GM18907 (cell line): ENCODE data around the gene STK10.
A peak's percentile ranks its signal among the peaks of the same experiment; 100 is the strongest.
"Not testable (repeated sequence)": the region's sequence is repeated elsewhere in the genome, so short reads cannot be mapped to it uniquely, and the experiment has no call there.

Experiments used
- ATAC-seq: cut with Tn5 transposase; IDR thresholded peaks from one replicate; pipeline ENCODE4 v1.9.1; 2021; ENCODE audit warnings: mild to moderate bottlenecking, moderate library complexity; ENCODE audit not compliant: unreplicated experiment

The STK10 gene

DNA sequence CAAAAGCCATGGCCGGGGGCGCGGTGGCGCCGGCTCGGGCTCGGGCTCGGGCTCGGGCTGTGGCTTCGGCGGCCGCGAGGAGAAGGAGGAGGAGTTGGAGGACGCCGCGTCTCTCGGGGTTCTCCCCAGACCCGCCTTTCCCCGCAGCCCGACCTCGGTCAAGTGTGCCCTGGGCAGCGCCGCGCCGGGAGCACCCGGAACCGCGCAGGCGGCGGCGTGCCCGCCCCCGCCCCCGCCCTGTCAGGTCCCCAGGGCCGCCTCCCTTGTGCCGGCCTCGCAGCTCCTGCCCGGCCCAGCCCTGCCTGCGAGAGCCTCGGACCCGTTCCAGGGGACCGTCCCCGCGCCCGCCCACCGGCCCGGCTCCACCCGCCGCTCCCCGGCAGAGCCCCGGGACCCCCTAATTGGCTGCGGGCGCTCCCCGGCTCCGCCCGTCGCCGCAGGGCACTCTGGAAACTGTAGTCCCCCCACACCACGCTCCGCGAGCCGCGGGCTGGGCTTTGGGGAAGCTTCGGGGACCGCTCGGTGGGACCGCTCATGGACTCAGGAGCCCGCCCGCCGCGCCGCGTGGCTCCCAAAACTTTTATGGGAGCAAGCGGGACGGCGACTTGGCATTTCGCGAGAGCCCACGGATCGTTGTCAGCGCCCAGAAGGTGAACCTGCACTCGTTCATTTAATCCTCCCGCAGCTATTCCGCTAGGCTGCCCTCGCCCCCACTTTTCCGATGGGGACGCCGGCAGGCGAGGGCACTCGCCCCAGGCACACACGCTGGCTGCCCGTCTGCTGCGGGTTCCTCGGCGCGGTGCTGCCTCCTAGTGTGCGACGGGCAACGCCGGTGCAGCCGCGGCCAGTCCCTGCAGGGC, at the start of gene STK10:
Gene STK10 (minus strand): TSS at position 192 of the 860 bp plus-strand sequence. CDS start 182 bp downstream, at position 10.
- ATAC-seq: peak; percentile 72

DNA sequence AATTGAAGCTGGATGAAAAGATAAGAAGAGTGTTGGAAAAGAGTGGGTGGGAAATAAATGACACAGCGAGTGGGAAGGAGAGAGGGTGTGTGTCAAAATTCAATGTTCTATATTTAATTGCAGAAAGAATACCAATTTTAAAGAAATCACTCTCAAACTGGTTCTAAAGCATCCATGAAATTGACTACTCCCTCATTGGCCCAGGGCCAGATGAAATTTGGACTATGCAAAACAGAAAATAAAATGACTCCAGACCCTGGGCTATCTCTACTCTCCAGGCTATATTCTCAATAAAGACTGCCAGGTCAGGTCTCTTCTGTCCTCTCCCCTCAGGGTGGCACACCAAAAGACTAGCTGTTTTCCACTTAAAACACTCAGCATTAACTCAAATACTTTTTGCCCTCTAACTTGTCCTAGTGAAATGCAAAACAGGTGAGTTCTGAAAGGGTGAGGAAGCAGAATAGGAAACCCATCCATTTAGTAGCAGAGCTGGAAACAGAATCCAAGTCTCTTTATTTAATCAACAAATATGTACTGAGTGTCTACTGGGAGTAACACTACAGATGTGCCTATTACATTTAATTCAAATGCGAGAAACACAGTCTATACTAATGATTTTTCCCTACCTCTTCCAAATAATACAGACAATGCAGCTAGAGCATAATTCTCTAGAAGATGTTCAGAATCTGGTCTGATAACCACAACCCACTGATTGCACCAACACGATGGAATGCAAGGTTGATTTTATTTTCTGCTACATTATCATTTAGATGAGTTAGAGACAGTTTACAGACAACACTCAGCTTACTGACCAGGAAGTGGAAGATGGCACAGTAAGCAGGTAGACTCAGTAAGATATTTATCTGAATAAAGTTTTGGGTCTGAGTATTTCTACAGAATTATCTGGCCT, 48.1 kb upstream of the STK10 start:
- ATAC-seq: no peak

DNA sequence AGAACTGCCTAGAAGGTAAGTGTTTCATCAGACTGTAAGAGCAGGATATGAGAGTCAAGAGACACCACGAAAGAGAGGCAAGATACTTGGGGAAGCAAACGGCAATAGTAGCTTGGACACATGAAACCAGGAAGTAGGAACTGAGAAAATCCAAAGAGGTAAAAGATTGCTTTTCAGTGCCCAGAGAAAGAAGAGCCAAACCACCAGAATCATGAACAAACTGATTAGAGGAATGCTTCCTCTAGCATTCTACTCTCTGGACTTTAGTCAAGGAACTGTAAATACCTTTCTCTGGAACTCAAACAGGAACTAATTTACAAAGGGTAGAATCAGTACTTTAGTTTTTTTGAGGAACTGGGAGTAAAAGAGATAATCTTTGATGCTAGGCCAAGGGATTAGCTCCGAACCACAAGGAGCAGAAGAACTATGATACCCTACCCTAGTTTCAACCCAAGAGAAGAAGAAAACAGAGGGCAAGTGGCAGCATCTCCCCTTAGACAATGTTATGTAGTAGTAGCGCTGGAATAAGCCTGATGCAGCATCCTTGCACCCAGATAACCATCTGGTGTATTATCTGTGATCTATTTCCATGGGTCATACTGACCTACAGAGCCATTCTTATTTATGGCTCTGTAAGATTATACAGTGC, 47.2 kb upstream of the STK10 start:
- ATAC-seq: peak; percentile 48

DNA sequence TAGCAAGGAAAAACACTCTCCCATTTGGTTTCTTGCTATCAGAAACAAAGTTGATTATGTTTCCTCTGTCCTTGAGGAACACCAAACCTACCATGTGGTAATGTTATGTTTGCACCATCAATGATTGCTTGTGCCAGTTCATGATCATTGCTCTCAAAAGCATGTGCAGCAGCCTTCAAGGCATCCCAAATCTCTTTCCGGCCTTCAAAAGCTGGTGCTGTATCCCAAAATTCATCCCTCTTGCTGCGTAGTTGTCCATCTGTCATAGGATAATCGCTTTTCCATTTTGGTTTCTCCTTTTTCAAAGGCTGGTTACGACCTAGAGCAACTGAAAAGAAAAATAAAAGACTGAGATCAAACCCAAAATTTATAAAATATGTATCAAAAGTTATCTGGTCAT, 46.0 kb upstream of the STK10 start:
- no peak for ATAC-seq

DNA sequence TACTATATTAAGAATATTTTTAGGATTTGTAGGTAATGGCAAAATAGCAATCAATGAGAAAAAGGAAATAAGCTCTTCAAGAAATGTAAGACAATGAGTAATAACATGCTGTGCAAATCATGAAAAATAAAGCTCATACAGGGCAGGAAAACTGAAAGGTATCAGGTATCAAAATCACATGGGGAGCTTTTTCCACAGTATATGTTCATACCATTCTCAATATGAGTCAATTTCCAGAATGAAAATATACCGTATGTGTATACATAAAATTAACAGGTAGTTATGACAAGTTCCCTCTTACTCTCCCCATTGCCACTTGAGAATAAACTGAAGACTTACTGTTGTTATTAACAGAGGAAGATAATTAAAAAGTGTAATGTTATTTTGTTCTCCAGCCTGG, 41.9 kb upstream of the STK10 start:
- no peak for ATAC-seq

DNA sequence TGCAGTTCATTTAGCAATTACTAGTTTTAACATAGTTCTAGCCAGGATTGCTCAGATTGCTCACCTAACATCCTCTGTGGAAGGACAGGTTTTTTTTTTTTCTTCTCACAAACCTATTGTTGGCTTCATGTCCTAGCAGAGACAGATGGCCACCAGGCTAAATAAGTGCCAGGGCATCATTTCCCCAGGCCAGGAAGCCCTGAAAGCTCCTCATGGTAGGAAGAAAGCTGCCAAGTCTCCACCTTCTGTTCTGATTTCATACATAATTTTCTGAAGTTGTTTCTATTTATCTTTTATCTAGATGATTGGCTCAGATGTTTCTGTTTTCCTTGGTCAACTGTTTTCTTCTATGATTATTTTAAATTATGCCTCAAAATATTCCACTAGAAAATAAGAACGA, 37.0 kb upstream of the STK10 start:
- ATAC-seq: no peak

DNA sequence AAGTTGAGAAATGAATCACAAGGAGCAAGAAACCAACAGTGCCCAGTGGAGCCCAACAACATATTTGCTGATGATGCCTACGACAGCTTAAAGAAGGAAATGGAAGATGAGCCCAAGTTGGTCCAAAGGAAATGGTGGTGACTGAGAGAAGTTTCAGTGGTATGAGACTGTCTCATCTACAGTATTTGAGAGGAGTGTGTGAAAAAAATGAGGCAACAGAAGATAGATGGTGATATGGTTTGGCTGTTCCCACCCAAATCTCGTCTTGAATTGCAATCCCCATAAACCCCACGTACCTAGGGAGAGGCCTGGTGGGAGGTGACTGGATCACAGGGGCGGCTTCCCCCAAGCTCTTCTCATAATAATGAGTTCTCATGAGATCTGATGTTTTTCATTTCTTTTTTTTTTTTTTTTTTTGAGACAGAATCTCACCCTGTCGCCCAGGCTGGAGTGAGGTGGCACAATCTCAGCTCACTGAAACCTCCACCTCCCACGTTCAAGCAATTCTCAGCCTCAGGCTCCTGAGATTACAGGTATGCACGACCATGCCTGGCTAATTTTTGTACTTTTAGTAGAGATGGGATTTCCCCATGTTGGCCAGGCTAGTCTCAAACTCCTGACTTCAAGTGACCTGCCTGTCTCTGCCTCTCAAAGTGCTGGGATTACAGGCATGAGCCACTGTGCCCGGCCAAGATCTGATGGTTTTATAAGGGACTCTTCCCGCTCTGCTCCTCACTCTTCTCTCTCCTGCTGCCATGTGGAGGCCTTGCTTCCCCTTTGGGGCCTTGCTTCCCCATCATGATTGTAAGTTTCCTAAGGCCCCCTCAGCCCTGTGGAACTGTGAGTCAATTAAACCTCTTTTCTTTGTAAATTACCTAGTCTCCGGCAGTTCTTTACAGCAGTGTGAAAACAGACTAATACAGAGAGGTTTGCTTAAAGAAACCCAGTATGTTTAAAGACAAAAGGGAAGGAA, 36.2 kb upstream of the STK10 start:
- peak; percentile 89 for ATAC-seq

DNA sequence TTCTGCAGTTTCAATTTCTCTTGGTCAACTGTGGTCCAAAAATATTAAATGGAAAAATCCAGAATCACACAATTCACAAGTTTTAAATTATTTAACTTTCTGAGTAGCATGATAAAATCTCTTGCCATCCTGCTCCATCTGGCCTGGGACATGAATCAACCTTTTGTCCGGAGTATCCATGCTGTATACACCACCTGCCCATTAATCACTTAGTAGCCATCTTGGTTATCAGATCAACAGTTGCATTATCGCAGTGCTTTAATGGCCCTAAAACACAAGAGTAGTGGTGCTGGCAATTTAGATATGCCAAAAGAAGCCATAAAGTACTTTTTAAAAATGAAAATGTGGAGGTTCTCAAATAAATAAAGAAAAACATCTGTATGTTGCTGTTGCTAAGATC, 31.3 kb upstream of the STK10 start:
- no peak for ATAC-seq

DNA sequence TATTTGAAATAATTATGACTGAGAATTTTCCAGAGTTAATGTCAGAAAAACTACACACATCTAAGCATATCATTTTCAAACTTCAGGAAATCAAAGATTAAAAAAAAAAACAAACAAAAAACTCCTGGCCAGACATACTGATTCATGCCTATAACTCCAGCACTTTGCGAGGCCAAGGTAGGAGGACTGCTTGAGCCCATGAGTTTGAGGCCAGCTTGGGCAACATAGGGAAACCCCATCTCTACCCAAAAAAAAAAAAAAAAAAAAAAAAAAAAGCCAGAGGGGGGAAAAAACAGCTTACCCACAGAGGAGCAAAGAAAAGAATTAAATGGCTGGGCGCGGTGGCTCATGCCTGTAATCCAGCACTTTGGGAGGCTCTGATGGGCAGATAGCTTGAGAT, 28.3 kb upstream of the STK10 start:
- no peak for ATAC-seq

DNA sequence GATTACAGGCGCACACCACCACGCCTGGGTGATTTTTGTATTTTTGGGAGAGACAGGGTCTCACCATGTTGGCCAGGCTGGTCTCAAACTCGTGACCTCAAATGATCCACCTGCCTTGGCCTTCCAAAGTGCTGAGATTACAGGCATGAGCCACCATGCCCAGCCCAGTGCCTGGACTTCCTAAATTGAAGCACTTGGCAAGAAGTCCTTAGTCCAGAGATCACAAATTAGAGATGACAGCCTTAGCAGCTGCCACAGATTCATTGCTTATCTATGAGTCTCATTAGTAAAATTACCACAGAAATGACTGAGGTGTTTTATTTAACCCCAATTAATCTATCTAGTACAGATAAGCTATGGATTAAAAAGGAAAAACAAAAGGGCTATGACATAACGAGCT, 25.1 kb upstream of the STK10 start:
- no peak for ATAC-seq

DNA sequence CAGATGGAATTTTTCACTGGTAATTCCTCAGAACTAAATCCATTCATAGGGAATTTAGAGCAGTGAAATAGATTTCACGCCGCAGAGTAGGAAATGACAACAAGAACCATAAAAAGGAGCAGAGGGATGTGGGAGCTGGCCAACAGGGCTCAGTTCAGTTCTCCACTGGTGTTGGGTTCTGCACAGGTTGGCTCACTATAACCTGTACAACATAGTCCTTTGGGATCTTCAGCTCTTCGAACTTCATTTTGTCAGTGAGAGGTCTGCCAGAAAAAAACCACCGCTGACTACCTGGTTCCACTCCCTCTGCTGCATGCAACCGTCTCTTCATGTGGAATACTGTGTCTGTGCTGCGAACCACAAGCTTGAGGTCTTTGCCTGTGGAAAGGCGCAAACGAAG, 23.7 kb upstream of the STK10 start:
- no peak for ATAC-seq

DNA sequence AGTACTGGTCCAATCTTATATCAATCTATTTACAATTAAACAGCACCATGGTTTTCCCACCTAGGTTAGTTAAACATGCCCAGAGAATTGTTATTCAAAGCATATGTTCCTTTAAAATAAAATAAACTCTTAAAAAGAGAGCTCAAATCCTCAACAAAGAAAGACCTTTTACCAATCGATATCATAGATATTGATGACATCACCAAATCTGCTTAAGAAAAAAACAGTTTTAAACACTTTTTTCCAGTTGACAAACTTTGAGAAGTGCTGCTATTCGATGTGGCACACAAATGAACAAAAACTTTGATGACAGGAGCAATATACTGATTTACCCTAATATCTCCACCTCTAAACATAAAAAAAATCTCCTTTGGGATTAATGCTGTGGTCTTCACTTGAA, 21.7 kb upstream of the STK10 start:
- ATAC-seq: no peak

DNA sequence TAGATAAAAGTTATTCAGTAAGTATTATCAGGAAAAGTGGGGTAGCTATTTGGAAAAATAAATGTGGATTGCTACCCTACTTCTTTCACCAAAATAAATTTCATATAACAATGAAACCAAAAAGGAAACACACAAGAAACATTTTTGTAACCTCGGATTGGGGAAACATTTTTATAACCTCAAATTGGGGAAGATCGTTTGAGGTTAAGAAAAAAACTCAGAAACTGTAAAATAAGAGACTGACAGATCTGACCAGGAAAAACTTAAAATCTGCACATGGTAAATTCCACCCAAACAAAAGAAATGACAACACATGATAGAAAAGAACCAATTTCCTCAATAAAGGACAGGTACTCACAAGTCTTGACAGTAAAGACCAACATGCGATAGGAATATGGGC, 19.5 kb upstream of the STK10 start:
- no peak for ATAC-seq

DNA sequence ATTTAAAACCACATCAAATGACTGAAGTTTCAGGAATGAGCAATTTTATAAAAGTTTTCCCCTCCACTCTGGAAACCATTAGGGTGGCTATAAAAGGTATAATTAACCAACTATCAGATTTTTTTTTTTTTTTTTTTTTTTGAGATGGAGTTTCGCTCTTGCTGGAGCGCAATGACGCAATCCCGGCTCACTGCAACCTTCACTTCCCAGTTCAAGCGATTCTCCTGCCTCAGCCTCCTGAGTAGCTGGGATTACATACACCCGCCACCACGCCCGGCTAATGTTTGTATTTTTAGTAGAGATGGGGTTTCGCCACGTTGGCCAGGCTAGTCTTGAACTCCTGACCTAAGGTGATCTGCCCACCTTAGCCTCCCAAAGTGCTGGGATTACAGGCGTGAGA, 18.0 kb upstream of the STK10 start:
- ATAC-seq: not testable (repeated sequence)

DNA sequence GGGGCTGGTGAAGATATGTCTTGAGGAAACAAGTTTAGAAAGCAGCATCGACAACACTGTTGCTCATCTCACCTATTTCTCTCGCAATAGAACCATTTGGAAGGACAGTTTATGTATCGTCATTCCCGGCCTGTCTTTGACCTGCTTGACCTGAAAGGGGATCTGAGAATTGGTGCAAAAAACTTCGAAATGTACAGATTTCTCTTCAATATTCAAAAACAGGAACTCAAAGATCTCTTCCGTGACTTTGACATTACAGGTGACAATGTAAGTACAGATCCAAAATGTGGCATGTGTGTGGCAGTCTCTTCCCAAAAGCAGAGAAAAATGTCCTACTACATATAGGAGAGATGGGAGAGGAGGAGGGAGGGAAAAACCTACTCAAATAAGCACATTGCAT, 12.5 kb upstream of the STK10 start:
- ATAC-seq: no peak

DNA sequence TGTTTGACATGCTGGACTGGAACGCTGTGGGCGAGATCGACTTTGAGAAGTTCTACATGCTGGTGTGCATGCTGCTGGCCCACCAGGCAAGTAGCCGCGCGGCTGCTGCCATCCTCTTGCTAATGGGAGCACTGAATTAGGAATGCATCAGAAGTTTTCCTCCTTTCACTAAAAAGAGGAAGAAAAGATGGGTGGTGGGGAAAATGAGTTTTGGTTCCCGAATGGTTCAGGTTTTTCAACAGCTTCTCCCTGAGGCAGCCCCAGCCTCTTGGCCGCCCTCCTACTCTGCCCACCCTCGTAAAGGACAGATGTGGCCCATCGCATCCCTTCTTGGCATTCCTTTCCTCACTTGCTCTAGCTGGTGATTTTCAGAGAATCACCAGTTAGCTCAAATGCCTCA, 11.4 kb upstream of the STK10 start:
- no peak for ATAC-seq

DNA sequence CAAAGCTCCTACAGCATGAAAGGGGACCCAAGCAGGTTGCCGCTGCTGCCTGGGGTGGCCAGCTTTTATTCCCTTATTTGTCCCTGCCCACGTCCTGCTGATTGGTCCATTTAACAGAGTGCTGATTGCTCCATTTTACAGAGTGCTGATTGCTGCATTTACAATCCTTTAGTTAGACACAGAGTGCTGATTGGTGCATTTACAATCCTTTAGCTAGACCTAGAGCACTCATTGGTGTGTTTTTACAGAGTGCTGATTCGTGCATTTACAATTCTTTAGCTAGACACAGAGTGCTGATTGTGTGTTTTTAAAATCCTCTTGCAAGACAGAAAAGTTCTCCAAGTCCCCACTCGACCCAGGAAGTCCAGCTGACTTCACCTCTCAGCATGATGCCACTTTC, 9.8 kb upstream of the STK10 start:
- not testable (repeated sequence) for ATAC-seq

DNA sequence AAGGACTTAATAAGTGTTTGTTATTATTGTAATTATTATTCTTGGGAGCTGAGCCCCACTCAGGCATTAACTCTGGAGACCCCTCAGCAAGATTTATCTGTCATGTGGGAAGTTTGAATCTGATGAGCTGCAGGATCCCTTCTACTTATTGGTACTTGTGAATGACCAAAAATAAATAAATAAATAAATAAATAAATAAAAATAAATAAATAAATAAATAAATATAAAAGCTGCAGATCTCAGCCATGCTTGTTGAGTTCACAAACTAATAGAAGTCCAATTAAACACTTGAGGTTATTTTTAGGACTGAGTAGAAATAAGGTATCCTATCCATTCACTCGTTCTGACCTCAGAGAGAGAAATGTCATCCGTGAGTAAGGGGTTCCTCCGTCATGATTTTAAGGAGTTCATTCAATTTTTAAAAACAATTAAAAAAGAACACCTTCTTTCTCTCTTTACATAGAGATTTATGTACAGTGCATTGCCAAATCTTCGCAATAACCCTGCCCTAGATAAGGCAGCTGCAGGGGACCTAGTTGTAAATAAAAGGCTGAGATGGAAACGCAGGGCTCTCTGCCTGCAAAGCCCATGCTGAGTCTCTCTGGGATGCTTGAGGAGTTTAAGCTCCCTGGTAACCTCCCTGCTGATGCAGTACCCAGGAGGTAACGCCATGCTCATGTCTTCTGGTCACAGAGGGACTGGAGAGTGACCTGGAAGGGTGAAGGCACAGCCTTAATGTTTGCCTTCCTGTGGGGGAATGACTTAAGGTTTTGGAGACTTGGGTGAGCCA, 7.2 kb upstream of the STK10 start:
- ATAC-seq: no peak

DNA sequence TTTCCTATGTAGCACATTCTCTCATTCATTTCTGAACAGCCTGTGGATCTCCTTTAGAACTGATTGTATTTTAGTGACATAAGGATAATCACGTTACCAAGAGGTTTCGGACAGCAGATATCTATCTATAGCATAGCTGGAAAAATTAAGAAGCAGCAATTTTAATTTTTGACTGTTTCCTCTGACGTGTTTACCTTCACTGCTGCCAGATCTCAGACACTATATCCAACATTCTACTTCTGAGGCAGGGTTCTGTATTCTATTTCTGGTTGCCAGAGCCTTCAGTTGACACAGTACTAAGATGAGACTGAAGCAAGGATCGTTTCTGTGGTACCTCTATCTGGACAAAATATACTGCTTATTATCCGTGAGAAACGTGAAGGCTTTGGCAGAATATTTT, 5.8 kb upstream of the STK10 start, which contains the start of gene EFCAB9:
Gene EFCAB9 (plus strand): TSS at position 301 of the 400 bp plus-strand sequence. CDS start 1 bp downstream, at position 302.
- ATAC-seq: no peak
